Small intestine (tissue), 7 donors: Measurements from ENCODE around the gene DECR2. TPM values are rescaled to one million over a fixed set of nuclear protein-coding genes. Genes with fewer than 3 reads are reported as not detected.

Experiments
- DNase-seq, 2 donors: peaks; one replicate each; pipeline versions ENCODE4 v3.0.0 to v3.0.0-alpha.2; 2013
- FAIRE-seq: peaks from 2 replicates; lab custom pipeline; 2012; peaks lifted over from hg19 to GRCh38; lab: Jason Lieb, UNC
- H3K27ac ChIP-seq, 3 donors: one replicate each; pipeline ENCODE4 v1.5.1; 2013; ENCODE audit warnings: low read length in 2 of 3, mild to moderate bottlenecking in 2 of 3, control low read depth in 1 of 3, inconsistent platforms in 1 of 3, low read depth in 1 of 3, moderate library complexity in 1 of 3
- H3K27me3 ChIP-seq, 3 donors: one replicate each; pipeline ENCODE4 v1.6.1; 2013; ENCODE audit warnings: low read length in 3 of 3, inconsistent platforms in 1 of 3; ENCODE audit not compliant: control insufficient read depth in 3 of 3, insufficient read depth in 3 of 3
- H3K36me3 ChIP-seq, 3 donors: one replicate each; pipeline ENCODE4 v1.6.1; 2013; ENCODE audit warnings: low read length in 3 of 3, inconsistent platforms in 1 of 3, low read depth in 1 of 3, mild to moderate bottlenecking in 1 of 3, moderate library complexity in 1 of 3; ENCODE audit not compliant: control insufficient read depth in 3 of 3, insufficient read depth in 2 of 3
- H3K4me1 ChIP-seq, 3 donors: one replicate each; pipeline ENCODE4 v1.6.1; 2013; ENCODE audit warnings: low read length in 2 of 3, inconsistent platforms in 1 of 3, low read depth in 1 of 3, mild to moderate bottlenecking in 1 of 3, moderate library complexity in 1 of 3; ENCODE audit not compliant: control insufficient read depth in 3 of 3, insufficient read depth in 2 of 3
- H3K4me3 ChIP-seq, 3 donors: one replicate each; pipeline ENCODE4 v1.5.1; 2013; ENCODE audit warnings: low read length in 3 of 3, control low read depth in 1 of 3, inconsistent platforms in 1 of 3, low read depth in 1 of 3, mild to moderate bottlenecking in 1 of 3, moderate library complexity in 1 of 3
- H3K9me3 ChIP-seq, 2 donors: one replicate each; pipeline ENCODE4 v1.6.1; 2013; ENCODE audit warnings: low read depth in 1 of 2, low read length in 1 of 2; ENCODE audit not compliant: control insufficient read depth in 2 of 2, insufficient read depth in 1 of 2
- WGBS, 3 donors: extraction: QIAGEN DNeasy Blood & Tissue Kit; methylation state at CpG; one replicate each; pipeline ENCODE4 v1.1.7; 2013; 5-methylcytosine and 5-hydroxymethylcytosine counted together
- polyA plus RNA-seq, 4 donors: library from polyadenylated mRNA; stranded (reverse) in 3 of 4; unstranded in 1 of 4; fragments of 200-250 nt in 3 of 4; fragments of 120-200 nt in 1 of 4; gene quantifications; one replicate each; pipeline versions ENCODE4 v1.2.1 to v1.2.3, GENCODE V29; 2013
- donor health status: healthy with polysubstance abuse.
- donor health status: control.
- donor health status: control.
- donor health status: Bipolar disorder and iron deficiency.
- donor health status: healthy.

Gene DECR2
- polyA plus RNA-seq, 4 donors: 46.7 to 154 (median 99.2) TPM

DNA sequence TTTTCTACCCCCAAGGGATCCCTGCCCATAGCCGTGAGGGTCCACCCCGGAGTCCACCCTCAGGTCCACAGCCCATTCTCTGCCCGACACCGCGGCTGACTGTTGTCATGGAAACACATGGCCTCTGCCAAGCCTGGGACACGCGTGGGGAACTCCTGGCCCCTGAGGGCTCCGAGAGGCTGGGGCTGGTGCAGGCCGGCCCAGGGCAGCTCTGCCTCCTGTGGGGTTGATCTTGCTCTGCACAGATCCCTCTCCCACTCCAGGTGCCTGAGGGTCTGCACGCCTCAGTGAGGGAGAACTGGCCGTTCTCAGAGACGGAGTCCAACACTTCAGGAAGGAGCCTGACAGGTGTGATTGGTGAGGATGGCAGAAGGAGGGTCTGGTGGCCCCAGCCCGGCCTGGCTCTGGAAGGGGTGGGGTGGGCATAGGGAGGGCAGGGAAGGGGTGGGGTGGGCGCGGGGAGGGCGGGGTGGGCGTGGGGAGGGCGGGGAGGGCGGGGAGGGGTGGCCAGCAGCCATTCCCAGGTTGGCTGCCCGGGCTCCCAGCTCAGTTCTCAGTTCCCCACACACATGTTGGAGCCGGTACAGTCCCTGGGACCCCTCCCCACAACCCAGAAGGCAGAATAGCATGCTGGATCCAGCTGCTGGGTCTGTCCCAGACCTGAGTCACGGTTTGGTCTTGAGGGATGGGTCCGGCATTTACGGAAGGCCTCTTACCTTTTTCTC is 37.8 kb upstream of the DECR2 start:
- FAIRE-seq (no peak), DNase-seq (no peak)
- Histone ChIP-seq H3K27ac (no peak overlapping the region), H3K36me3 (peaks cover 4 to 33% (median 6%) of the 10 kb centered on the region in 3 donors), H3K9me3 (no peaks in the 10 kb centered on the region), H3K27me3 (peaks cover 0 to 10% (median 0%) of the 10 kb centered on the region in 3 donors), H3K4me3 (no peak overlapping the region), H3K4me1 (peaks cover 0 to 5% (median 0%) of the 10 kb centered on the region in 3 donors)
- WGBS, 3 donors: 19 to 38% (median 33%) methylated on average over 18 to 23 of the region's 24 CpGs

DNA sequence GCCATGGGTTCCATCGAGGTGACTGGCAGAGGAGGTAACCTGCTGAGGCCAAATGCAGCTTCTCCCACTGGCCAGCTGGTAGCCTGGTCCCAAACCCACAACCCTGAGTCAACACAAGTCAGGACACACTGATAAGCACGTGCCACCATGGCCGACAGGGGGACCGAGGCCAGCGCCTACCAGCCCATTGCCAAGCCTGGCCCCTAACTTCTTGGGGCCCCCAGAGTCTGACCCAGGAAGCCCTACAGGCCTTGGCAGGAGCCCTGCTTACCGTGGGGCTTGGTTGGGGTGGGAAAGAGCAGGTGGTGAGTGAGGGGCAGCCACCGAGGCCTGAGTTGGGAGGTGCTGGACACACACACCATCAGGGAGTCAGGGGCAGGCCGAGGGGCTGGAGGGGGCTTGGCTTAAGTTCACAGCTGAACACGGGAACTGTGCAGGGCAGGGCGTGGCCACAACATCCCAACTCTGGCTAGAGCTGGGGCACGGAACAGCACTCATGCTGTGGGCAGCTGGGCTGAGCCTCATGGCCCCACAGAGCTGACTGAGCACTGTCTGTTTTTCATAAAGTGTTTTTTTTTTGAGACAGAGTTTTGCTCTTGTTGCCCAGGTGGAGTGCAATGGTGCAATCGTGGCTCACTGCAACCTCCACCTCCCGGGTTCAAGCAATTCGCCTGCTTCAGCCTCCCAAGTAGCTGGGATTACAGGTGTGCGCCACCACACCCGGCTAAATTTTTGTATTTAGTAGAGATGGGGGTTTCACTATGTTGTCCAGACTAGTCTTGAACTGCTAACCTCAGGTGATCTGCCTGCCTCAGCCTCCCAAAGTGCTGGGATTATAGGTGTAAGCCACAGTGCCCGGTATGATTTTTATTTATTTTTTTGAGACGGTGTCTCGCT is 36.8 kb upstream of the DECR2 start:
- DNase-seq (no peak), FAIRE-seq (no peak)
- Histone ChIP-seq H3K9me3 (no peaks in the 10 kb centered on the region), H3K36me3 (peaks cover 4 to 42% (median 6%) of the 10 kb centered on the region in 3 donors), H3K27ac (no peak overlapping the region), H3K4me3 (no peak overlapping the region), H3K4me1 (peaks cover 0 to 12% (median 0%) of the 10 kb centered on the region in 3 donors), H3K27me3 (peaks cover 0 to 10% (median 0%) of the 10 kb centered on the region in 3 donors)
- 47 to 59% (median 53%) methylated on average over 18 to 19 of the region's 19 CpGs for WGBS, 3 donors

- no peak overlapping the region for H3K27ac ChIP-seq
- H3K4me3 ChIP-seq: no peak overlapping the region
- H3K4me1 ChIP-seq: peaks cover 0 to 18% (median 0%) of the 10 kb centered on the region in 3 donors
- FAIRE-seq (no peak), DNase-seq (no peak)
- H3K27me3 ChIP-seq: peaks cover 0 to 10% (median 0%) of the 10 kb centered on the region in 3 donors
- WGBS, 3 donors: 92 to 96% (median 94%) methylated on average over 10 of the region's 10 CpGs
- H3K36me3 ChIP-seq: peaks cover 4 to 48% (median 6%) of the 10 kb centered on the region in 3 donors
- no peaks in the 10 kb centered on the region for H3K9me3 ChIP-seq
Observed at GRCh38 chr16:366476-366875, 35.2 kb upstream of the DECR2 start.

- no peak for FAIRE-seq
- 95 to 98% (median 96%) methylated on average over 16 to 18 of the region's 18 CpGs for WGBS, 3 donors
Observed at GRCh38 chr16:367333-367903, 34.3 kb upstream of the DECR2 start.

GRCh38 chr16:368388-369158 is 33.1 kb upstream of the DECR2 start:
- 93 to 96% (median 94%) methylated on average over 28 to 29 of the region's 29 CpGs for WGBS, 3 donors
- no peak for FAIRE-seq

More at GRCh38 chr16:367333-367903, 34.3 kb upstream of the DECR2 start:
- no peak for DNase-seq
- peaks cover 0 to 10% (median 0%) of the 10 kb centered on the region in 3 donors for H3K27me3 ChIP-seq
- peaks cover 4 to 56% (median 9%) of the 10 kb centered on the region in 3 donors for H3K36me3 ChIP-seq
- H3K9me3 ChIP-seq: no peaks in the 10 kb centered on the region
- peaks cover 0 to 14% (median 0%) of the 10 kb centered on the region in 3 donors for H3K4me1 ChIP-seq
- H3K27ac ChIP-seq: no peak overlapping the region
- no peak overlapping the region for H3K4me3 ChIP-seq

DNA sequence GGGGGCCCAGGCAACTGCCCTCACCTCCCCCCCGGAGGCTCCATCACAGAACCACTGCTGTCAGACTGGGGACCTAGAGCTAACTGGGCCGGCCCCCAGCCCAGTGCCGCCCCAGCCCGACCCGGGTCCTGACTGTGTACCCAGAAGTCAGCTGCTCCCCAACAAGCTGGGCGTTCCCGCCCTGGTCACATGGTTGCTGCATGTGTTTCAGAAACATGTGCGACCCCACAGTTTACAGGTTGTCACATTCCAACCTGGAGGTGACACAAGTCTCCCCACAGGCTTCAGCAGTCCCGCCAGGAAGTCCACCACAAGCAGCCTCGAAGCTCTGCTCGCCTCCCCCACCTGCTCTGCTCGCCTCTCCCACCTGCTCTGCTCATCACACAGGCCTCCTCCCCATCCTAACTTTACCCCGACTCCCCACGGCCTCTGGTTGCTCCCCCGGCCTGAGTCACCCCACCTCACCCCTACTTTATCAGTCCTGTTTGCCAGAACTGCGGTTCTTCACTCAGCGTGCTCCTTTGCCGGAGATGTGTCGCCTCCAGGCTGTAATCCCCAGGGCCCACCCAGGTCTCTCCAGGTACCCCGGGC is 32.3 kb upstream of the DECR2 start:
- peaks cover 4 to 76% (median 19%) of the 10 kb centered on the region in 3 donors for H3K36me3 ChIP-seq
- no peaks in the 10 kb centered on the region for H3K9me3 ChIP-seq
- H3K4me3 ChIP-seq: peak overlapping the region in 2 of 3 donors; percentile 45 to 59
- H3K27me3 ChIP-seq: peaks cover 0 to 4% (median 0%) of the 10 kb centered on the region in 3 donors
- WGBS, 3 donors: 69 to 84% (median 79%) methylated on average over 20 of the region's 20 CpGs
- no peak overlapping the region for H3K27ac ChIP-seq
- peaks cover 0 to 14% (median 0%) of the 10 kb centered on the region in 3 donors for H3K4me1 ChIP-seq
- DNase-seq (no peak), FAIRE-seq (no peak)

More at GRCh38 chr16:368388-369158, 33.1 kb upstream of the DECR2 start:
- DNase-seq: no peak
- H3K27me3 ChIP-seq: peaks cover 0 to 10% (median 0%) of the 10 kb centered on the region in 3 donors
- no peak overlapping the region for H3K4me3 ChIP-seq
- peaks cover 0 to 14% (median 0%) of the 10 kb centered on the region in 3 donors for H3K4me1 ChIP-seq
- no peak overlapping the region for H3K27ac ChIP-seq
- peaks cover 4 to 68% (median 13%) of the 10 kb centered on the region in 3 donors for H3K36me3 ChIP-seq
- H3K9me3 ChIP-seq: no peaks in the 10 kb centered on the region

DNA sequence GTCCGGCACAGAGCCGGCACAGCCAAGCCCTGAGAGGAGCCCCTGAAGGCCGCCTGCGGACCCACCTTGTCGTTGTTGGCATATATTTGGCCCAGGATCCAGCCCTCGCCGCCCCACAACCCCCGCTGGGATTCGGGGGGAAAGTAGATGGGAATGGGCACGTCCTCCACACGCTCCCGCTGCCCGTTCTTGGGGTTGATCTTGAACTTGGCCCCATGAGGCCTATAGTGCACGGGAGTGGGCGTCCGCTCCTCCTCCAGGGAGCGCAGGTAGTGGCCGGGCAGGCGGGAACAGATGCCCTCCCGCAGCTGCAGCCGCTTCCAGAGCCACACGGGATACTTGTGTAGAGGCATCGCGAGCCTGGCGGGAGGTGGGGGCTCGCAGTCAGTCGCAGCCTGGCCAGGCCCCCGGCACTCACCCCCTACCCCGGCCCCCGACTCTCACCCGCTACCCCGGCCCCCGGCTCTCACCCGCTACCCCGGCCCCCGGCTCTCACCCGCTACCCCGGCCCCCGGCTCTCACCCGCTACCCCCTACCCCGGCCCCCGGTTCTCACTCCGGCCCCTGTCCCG is 31.7 kb upstream of the DECR2 start:
- Histone ChIP-seq H3K27me3 (no peaks in the 10 kb centered on the region), H3K27ac (no peak overlapping the region), H3K4me1 (peaks cover 0 to 14% (median 0%) of the 10 kb centered on the region in 3 donors), H3K9me3 (no peaks in the 10 kb centered on the region), H3K36me3 (peaks cover 6 to 81% (median 19%) of the 10 kb centered on the region in 3 donors), H3K4me3 (peak overlapping the region; percentile 44 to 59 (median 45))
- FAIRE-seq: no peak
- peak in 1 of 2 donors; percentile 46 for DNase-seq
- 22 to 33% (median 28%) methylated on average over 35 to 44 of the region's 44 CpGs for WGBS, 3 donors
